Measurements from ENCODE around the gene RIPOR3.

The RIPOR3 gene

GRCh38 chr20:50724112-50724725 is 32.9 kb upstream of the RIPOR3 start:
- Histone ChIP-seq H3K27me3 (ENCODE audit: insufficient read depth, low read length) (no peaks in the 10 kb centered on the region), H3K79me2 (ENCODE audit: insufficient read depth, low read length) (no peaks in the 10 kb centered on the region), H4K20me1 (ENCODE audit: insufficient read depth, low read length) (no peaks in the 10 kb centered on the region), H3K9ac (ENCODE audit: low read length) (no peak overlapping the region), H3K27ac (ENCODE audit: low read depth, low read length, poor library complexity, severe bottlenecking) (no peak overlapping the region), H3K4me1 (ENCODE audit: insufficient read depth, low read length, severe bottlenecking) (no peaks in the 10 kb centered on the region), H3K4me2 (ENCODE audit: low read length) (no peak overlapping the region), H3K9me2 (ENCODE audit: low read depth, low read length) (no peaks in the 10 kb centered on the region), H3K36me3 (ENCODE audit: insufficient read depth, low read length) (no peaks in the 10 kb centered on the region), H2AFZ (ENCODE audit: low read length) (no peak overlapping the region), H3K4me3 (ENCODE audit: low read depth, low read length, poor library complexity, severe bottlenecking) (no peak overlapping the region), H3F3A (ENCODE audit: insufficient read depth, low read length) (no peaks in the 10 kb centered on the region), H3K9me3 (ENCODE audit: low read length) (no peaks in the 10 kb centered on the region)
- no peak for TF ChIP-seq CTCF (IDR thresholded peaks at IDR 0.05; ENCODE audit: low read length)
- TF ChIP-seq EZH2 (IDR thresholded peaks at IDR 0.05; ENCODE audit: borderline replicate concordance, low read length), result no peak

GRCh38 chr20:50723672-50724071 is 32.3 kb upstream of the RIPOR3 start:
- Histone ChIP-seq H3K9me2 (ENCODE audit: low read depth, low read length) (no peaks in the 10 kb centered on the region), H3K4me2 (ENCODE audit: low read length) (no peak overlapping the region), H3K36me3 (ENCODE audit: insufficient read depth, low read length) (no peaks in the 10 kb centered on the region), H3K79me2 (ENCODE audit: insufficient read depth, low read length) (no peaks in the 10 kb centered on the region), H3K9me3 (ENCODE audit: low read length) (no peaks in the 10 kb centered on the region), H3F3A (ENCODE audit: insufficient read depth, low read length) (no peaks in the 10 kb centered on the region), H3K4me3 (ENCODE audit: low read depth, low read length, poor library complexity, severe bottlenecking) (no peak overlapping the region), H3K4me1 (ENCODE audit: insufficient read depth, low read length, severe bottlenecking) (no peaks in the 10 kb centered on the region), H3K27ac (ENCODE audit: low read depth, low read length, poor library complexity, severe bottlenecking) (no peak overlapping the region), H4K20me1 (ENCODE audit: insufficient read depth, low read length) (no peaks in the 10 kb centered on the region), H3K27me3 (ENCODE audit: insufficient read depth, low read length) (no peaks in the 10 kb centered on the region), H2AFZ (ENCODE audit: low read length) (no peak overlapping the region), H3K9ac (ENCODE audit: low read length) (no peak overlapping the region)
- TF ChIP-seq CTCF (IDR thresholded peaks at IDR 0.05; ENCODE audit: low read length) (no peak), EZH2 (IDR thresholded peaks at IDR 0.05; ENCODE audit: borderline replicate concordance, low read length) (no peak)

- Histone ChIP-seq H3K4me3 (ENCODE audit: low read depth, low read length, poor library complexity, severe bottlenecking) (no peak overlapping the region), H3K9me3 (ENCODE audit: low read length) (no peaks in the 10 kb centered on the region), H3K27ac (ENCODE audit: low read depth, low read length, poor library complexity, severe bottlenecking) (no peak overlapping the region), H3K27me3 (ENCODE audit: insufficient read depth, low read length) (no peaks in the 10 kb centered on the region), H3K4me1 (ENCODE audit: insufficient read depth, low read length, severe bottlenecking) (no peaks in the 10 kb centered on the region), H3K9ac (ENCODE audit: low read length) (no peak overlapping the region), H3F3A (ENCODE audit: insufficient read depth, low read length) (no peaks in the 10 kb centered on the region), H3K4me2 (ENCODE audit: low read length) (no peak overlapping the region), H3K36me3 (ENCODE audit: insufficient read depth, low read length) (no peaks in the 10 kb centered on the region), H3K9me2 (ENCODE audit: low read depth, low read length) (no peaks in the 10 kb centered on the region), H3K79me2 (ENCODE audit: insufficient read depth, low read length) (no peaks in the 10 kb centered on the region), H4K20me1 (ENCODE audit: insufficient read depth, low read length) (no peaks in the 10 kb centered on the region), H2AFZ (ENCODE audit: low read length) (no peak overlapping the region)
- TF ChIP-seq CTCF (IDR thresholded peaks at IDR 0.05; ENCODE audit: low read length) (no peak), EZH2 (IDR thresholded peaks at IDR 0.05; ENCODE audit: borderline replicate concordance, low read length) (no peak)
These were observed 31.2 kb upstream of the RIPOR3 start for GRCh38 chr20:50722424-50723155.
